ENCODE measurements around the gene ABHD2.

DNA sequence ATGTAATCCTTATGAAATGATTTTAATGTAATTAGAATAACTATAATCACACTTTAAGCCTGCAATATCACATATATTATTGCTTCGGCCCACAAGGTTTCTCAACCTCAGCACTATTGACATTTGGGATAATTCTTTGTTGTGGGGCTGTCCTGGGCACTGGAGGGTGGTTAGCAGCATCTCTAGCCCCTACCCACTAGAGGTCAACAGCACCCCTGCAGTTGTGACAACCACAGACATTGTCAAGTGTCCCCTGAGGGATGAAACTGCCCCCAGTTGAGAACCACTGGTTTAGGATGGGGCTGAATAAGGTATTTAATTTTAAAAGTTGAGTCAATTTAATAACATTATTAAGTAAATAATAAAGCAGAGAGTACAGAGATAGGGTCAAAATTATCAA is 6.4 kb upstream of the ABHD2 start:
- TF ChIP-seq, protein P1, sequence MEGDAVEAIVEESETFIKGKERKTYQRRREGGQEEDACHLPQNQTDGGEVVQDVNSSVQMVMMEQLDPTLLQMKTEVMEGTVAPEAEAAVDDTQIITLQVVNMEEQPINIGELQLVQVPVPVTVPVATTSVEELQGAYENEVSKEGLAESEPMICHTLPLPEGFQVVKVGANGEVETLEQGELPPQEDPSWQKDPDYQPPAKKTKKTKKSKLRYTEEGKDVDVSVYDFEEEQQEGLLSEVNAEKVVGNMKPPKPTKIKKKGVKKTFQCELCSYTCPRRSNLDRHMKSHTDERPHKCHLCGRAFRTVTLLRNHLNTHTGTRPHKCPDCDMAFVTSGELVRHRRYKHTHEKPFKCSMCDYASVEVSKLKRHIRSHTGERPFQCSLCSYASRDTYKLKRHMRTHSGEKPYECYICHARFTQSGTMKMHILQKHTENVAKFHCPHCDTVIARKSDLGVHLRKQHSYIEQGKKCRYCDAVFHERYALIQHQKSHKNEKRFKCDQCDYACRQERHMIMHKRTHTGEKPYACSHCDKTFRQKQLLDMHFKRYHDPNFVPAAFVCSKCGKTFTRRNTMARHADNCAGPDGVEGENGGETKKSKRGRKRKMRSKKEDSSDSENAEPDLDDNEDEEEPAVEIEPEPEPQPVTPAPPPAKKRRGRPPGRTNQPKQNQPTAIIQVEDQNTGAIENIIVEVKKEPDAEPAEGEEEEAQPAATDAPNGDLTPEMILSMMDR (conservative IDR thresholded peaks at IDR 0.05; ENCODE audit: low read length) = no peak
- TF ChIP-seq EZH2phosphoT487 (IDR thresholded peaks at IDR 0.05; ENCODE audit: borderline replicate concordance, low read depth, low read length) = no peak

Measured in OCI-LY7 (cell line).